Measurements from ENCODE around the gene GPHB5. TPM values are rescaled to one million over a fixed set of nuclear protein-coding genes. Genes with fewer than 3 reads are reported as not detected.

Gene GPHB5
- total RNA-seq, 1 donor from 2014 or later = not detected

GRCh38 chr14:63295231-63295685 is 23.5 kb downstream of the GPHB5 start:
- H3K4me1 Mint-ChIP-seq (ENCODE audit: low read depth) = no peaks in the 10 kb centered on the region
- no peaks in the 10 kb centered on the region for H3K36me3 Mint-ChIP-seq (ENCODE audit: insufficient read depth)
- no peak overlapping the region for H3K27ac Mint-ChIP-seq
- H3K4me3 Mint-ChIP-seq (ENCODE audit: low read depth) = no peak overlapping the region
- H3K27me3 Mint-ChIP-seq = peaks cover 4% of the 10 kb centered on the region
- no peak for TF ChIP-seq CTCF (IDR thresholded peaks at IDR 0.05; ENCODE audit: unreplicated experiment)
- DNase-seq (ENCODE audit: low spot score, unreplicated experiment) = no peak
- no peaks in the 10 kb centered on the region for H3K9me3 Mint-ChIP-seq (ENCODE audit: low read depth)

- no peak for DNase-seq (ENCODE audit: low spot score, unreplicated experiment)
- TF ChIP-seq CTCF (IDR thresholded peaks at IDR 0.05; ENCODE audit: unreplicated experiment) = no peak
- Mint-ChIP-seq H3K36me3 (ENCODE audit: insufficient read depth) (no peaks in the 10 kb centered on the region), H3K27ac (no peak overlapping the region), H3K4me3 (ENCODE audit: low read depth) (no peak overlapping the region), H3K27me3 (peaks cover 4% of the 10 kb centered on the region), H3K4me1 (ENCODE audit: low read depth) (no peaks in the 10 kb centered on the region), H3K9me3 (ENCODE audit: low read depth) (no peaks in the 10 kb centered on the region)
These were observed 25.9 kb downstream of the GPHB5 start for GRCh38 chr14:63292805-63293204.

- no peak overlapping the region for H3K27ac Mint-ChIP-seq
- H3K9me3 Mint-ChIP-seq (ENCODE audit: low read depth) = no peaks in the 10 kb centered on the region
- no peak for TF ChIP-seq CTCF (IDR thresholded peaks at IDR 0.05; ENCODE audit: unreplicated experiment)
- H3K4me3 Mint-ChIP-seq (ENCODE audit: low read depth) = no peak overlapping the region
- no peaks in the 10 kb centered on the region for H3K36me3 Mint-ChIP-seq (ENCODE audit: insufficient read depth)
- no peak for DNase-seq (ENCODE audit: low spot score, unreplicated experiment)
- H3K27me3 Mint-ChIP-seq = peaks cover 4% of the 10 kb centered on the region
- H3K4me1 Mint-ChIP-seq (ENCODE audit: low read depth) = no peaks in the 10 kb centered on the region
These were observed 27.8 kb downstream of the GPHB5 start for GRCh38 chr14:63290741-63291430.

- DNase-seq (ENCODE audit: low spot score, unreplicated experiment) = no peak
- Mint-ChIP-seq H3K27me3 (peaks cover 4% of the 10 kb centered on the region), H3K27ac (no peak overlapping the region), H3K36me3 (ENCODE audit: insufficient read depth) (no peaks in the 10 kb centered on the region), H3K9me3 (ENCODE audit: low read depth) (no peaks in the 10 kb centered on the region), H3K4me1 (ENCODE audit: low read depth) (no peaks in the 10 kb centered on the region), H3K4me3 (ENCODE audit: low read depth) (no peak overlapping the region)
- no peak for TF ChIP-seq CTCF (IDR thresholded peaks at IDR 0.05; ENCODE audit: unreplicated experiment)
These were observed 29.9 kb downstream of the GPHB5 start for GRCh38 chr14:63288853-63289252.

- H3K36me3 Mint-ChIP-seq (ENCODE audit: insufficient read depth) = no peaks in the 10 kb centered on the region
- H3K27ac Mint-ChIP-seq = no peak overlapping the region
- H3K9me3 Mint-ChIP-seq (ENCODE audit: low read depth) = no peaks in the 10 kb centered on the region
- H3K4me1 Mint-ChIP-seq (ENCODE audit: low read depth) = no peaks in the 10 kb centered on the region
- no peak for TF ChIP-seq CTCF (IDR thresholded peaks at IDR 0.05; ENCODE audit: unreplicated experiment)
- H3K27me3 Mint-ChIP-seq = peaks cover 4% of the 10 kb centered on the region
- no peak for DNase-seq (ENCODE audit: low spot score, unreplicated experiment)
- H3K4me3 Mint-ChIP-seq (ENCODE audit: low read depth) = no peak overlapping the region
These were observed 30.9 kb downstream of the GPHB5 start for GRCh38 chr14:63287666-63288483.

All from progenitor cell of endocrine pancreas (in vitro differentiated cells).